Motor neuron (in vitro differentiated cells): ENCODE results near the gene STT3B. TPM values are rescaled to one million over a fixed set of nuclear protein-coding genes. Genes with fewer than 3 reads are reported as not detected.

Experiments
- ATAC-seq, 8 experiments: fragments of 200-7000 bp; cut with Tn5 transposase; replicated peaks in 6 of 8; 2 replicates each; pipeline ENCODE4 v1.8.0; 2021; ENCODE audit warnings: mild to moderate bottlenecking in 8 of 8, moderate library complexity in 8 of 8
- H3K27ac ChIP-seq, 2 donors: fragments of 250-450 bp; sonication (Bioruptor Pico); 2 replicates each; pipeline ENCODE4 v1.9.0; 2021; ENCODE audit warnings: antibody characterized with exemption in 2 of 2, mild to moderate bottlenecking in 2 of 2, moderate library complexity in 1 of 2
- H3K4me1 ChIP-seq, 2 donors: fragments of 250-450 bp; sonication (Bioruptor Pico); replicated peaks in 1 of 2; 2 replicates each; pipeline ENCODE4 v1.6.1; 2021; ENCODE audit warnings: antibody characterized with exemption in 2 of 2, mild to moderate bottlenecking in 2 of 2, moderate library complexity in 1 of 2
- H3K4me3 ChIP-seq, 5 donors: fragments of 250-450 bp; sonication (Bioruptor Pico); 2 replicates each; pipeline ENCODE4 v1.9.0; 2021; ENCODE audit warnings: antibody characterized with exemption in 5 of 5, mild to moderate bottlenecking in 5 of 5, moderate library complexity in 4 of 5
- WGBS, 10 experiments: fragments of 450-650 bp; shearing (Covaris generic); methylation state at CpG; one replicate each; pipeline ENCODE4 v1.0.0; 2022; 5-methylcytosine and 5-hydroxymethylcytosine counted together
- in situ Hi-C, 9 experiments: fragments of 400-800 bp; cut with MboI; loops; one replicate each; pipeline ENCODE4 v1.15.0; 2021; ENCODE audit warnings: low sequenced_read_pairs in 9 of 9, low pct_unique_long_range_greater_than_20kb in 2 of 9; ENCODE audit not compliant: unreplicated experiment in 9 of 9
- total RNA-seq, 8 experiments: library from RNA; unstranded; fragments of 300-600 nt; gene quantifications; 2 replicates each; pipeline versions ENCODE4 v1.2.3 to v1.2.4, GENCODE V29; 2022

The STT3B gene
- total RNA-seq, 8 experiments from 2014 or later = 59.0 to 684 (median 99.6) TPM

- in situ Hi-C loops = no loop called here
- ATAC-seq = peak in 6 of 8 experiments; percentile 12 to 60 (median 54)
- WGBS, 10 experiments = 60 to 95% (median 86%) methylated on average over 1 to 8 of the region's 9 CpGs; no CpG with 5 or more reads in 2 of the 10 experiments
- Histone ChIP-seq H3K4me1 (peaks cover 0 to 4% of the 10 kb centered on the region in 2 donors), H3K4me3 (no peak overlapping the region), H3K27ac (no peak overlapping the region)
Measured at GRCh38 chr3:31544634-31545033, 11.9 kb downstream of the STT3B start.

GRCh38 chr3:31546162-31546561 is 13.4 kb downstream of the STT3B start:
- 80 to 100% (median 94%) methylated on average over 1 of the region's 1 CpG; no CpG with 5 or more reads in 6 of the 10 experiments for WGBS, 10 experiments
- Histone ChIP-seq H3K27ac (no peak overlapping the region), H3K4me3 (no peak overlapping the region), H3K4me1 (peaks cover 0 to 4% of the 10 kb centered on the region in 2 donors)
- in situ Hi-C loops = no loop called here
- no peak for ATAC-seq

GRCh38 chr3:31546725-31547124 is 14.0 kb downstream of the STT3B start:
- in situ Hi-C loops = no loop called here
- ATAC-seq = no peak
- H3K27ac ChIP-seq = no peak overlapping the region
- 0 to 100% (median 89%) methylated on average over 1 of the region's 1 CpG for WGBS, 10 experiments
- no peak overlapping the region for H3K4me3 ChIP-seq
- peaks cover 0 to 4% of the 10 kb centered on the region in 2 donors for H3K4me1 ChIP-seq

- peak in 3 of 8 experiments; percentile 26 to 54 (median 36) for ATAC-seq
- no peak overlapping the region for H3K27ac ChIP-seq
- H3K4me3 ChIP-seq = no peak overlapping the region
- no peaks in the 10 kb centered on the region for H3K4me1 ChIP-seq
- in situ Hi-C loops = loop anchor here in 1 of 9 experiments (25.0 kb wide), 1 partner anchor 412 kb away; no protein-coding TSS in a partner anchor
- WGBS, 10 experiments = 0 to 72% (median 25%) methylated on average over 1 to 2 of the region's 2 CpGs; no CpG with 5 or more reads in 1 of the 10 experiments
Measured at GRCh38 chr3:31550452-31551251, 17.9 kb downstream of the STT3B start.

GRCh38 chr3:31551646-31552045 is 18.9 kb downstream of the STT3B start:
- Histone ChIP-seq H3K4me3 (no peak overlapping the region), H3K27ac (no peak overlapping the region), H3K4me1 (no peaks in the 10 kb centered on the region)
- ATAC-seq = no peak
- in situ Hi-C loops = loop anchor here in 1 of 9 experiments (25.0 kb wide), 1 partner anchor 411 kb away; no protein-coding TSS in a partner anchor
- 90 to 100% (median 100%) methylated on average over 1 to 2 of the region's 2 CpGs; no CpG with 5 or more reads in 4 of the 10 experiments for WGBS, 10 experiments

- in situ Hi-C loops = loop anchor here in 1 of 9 experiments (25.0 kb wide), 1 partner anchor 410 kb away; no protein-coding TSS in a partner anchor
- no peaks in the 10 kb centered on the region for H3K4me1 ChIP-seq
- ATAC-seq = no peak
- no peak overlapping the region for H3K4me3 ChIP-seq
- no peak overlapping the region for H3K27ac ChIP-seq
- WGBS, 10 experiments = 83 to 100% (median 100%) methylated on average over 1 of the region's 1 CpG; no CpG with 5 or more reads in 3 of the 10 experiments
Measured at GRCh38 chr3:31552103-31552502, 19.4 kb downstream of the STT3B start.

- in situ Hi-C loops = loop anchor here in 1 of 9 experiments (25.0 kb wide), 1 partner anchor 409 kb away; no protein-coding TSS in a partner anchor
Measured at GRCh38 chr3:31553258-31553657, 20.5 kb downstream of the STT3B start.

GRCh38 chr3:31555204-31555603 is 22.5 kb downstream of the STT3B start:
- in situ Hi-C loops = loop anchor here in 1 of 9 experiments (25.0 kb wide), 1 partner anchor 407 kb away; no protein-coding TSS in a partner anchor
- WGBS, 10 experiments = 91 to 100% (median 100%) methylated on average over 1 of the region's 1 CpG
- no peak for ATAC-seq
- no peak overlapping the region for H3K4me3 ChIP-seq
- no peak overlapping the region for H3K27ac ChIP-seq
- H3K4me1 ChIP-seq = no peaks in the 10 kb centered on the region

More at GRCh38 chr3:31553258-31553657, 20.5 kb downstream of the STT3B start:
- no peak overlapping the region for H3K27ac ChIP-seq
- 87 to 100% (median 95%) methylated on average over 2 to 3 of the region's 3 CpGs for WGBS, 10 experiments
- H3K4me1 ChIP-seq = no peaks in the 10 kb centered on the region
- ATAC-seq = no peak
- H3K4me3 ChIP-seq = no peak overlapping the region

GRCh38 chr3:31559872-31560534 is 27.3 kb downstream of the STT3B start:
- Histone ChIP-seq H3K4me1 (no peaks in the 10 kb centered on the region), H3K4me3 (no peak overlapping the region), H3K27ac (no peak overlapping the region)
- in situ Hi-C loops = loop anchor here in 1 of 9 experiments (25.0 kb wide), 1 partner anchor 402 kb away; no protein-coding TSS in a partner anchor
- 83 to 100% (median 95%) methylated on average over 1 to 2 of the region's 2 CpGs; no CpG with 5 or more reads in 1 of the 10 experiments for WGBS, 10 experiments
- ATAC-seq = no peak

GRCh38 chr3:31561891-31562290 is 29.2 kb downstream of the STT3B start:
- no peak for ATAC-seq
- Histone ChIP-seq H3K27ac (no peak overlapping the region), H3K4me3 (no peak overlapping the region), H3K4me1 (no peaks in the 10 kb centered on the region)
- WGBS, 10 experiments = 80 to 100% (median 100%) methylated on average over 1 to 2 of the region's 5 CpGs; no CpG with 5 or more reads in 7 of the 10 experiments
- in situ Hi-C loops = loop anchor here in 1 of 9 experiments (25.0 kb wide), 1 partner anchor 400 kb away; no protein-coding TSS in a partner anchor

GRCh38 chr3:31562525-31562924 is 29.8 kb downstream of the STT3B start:
- peak in 1 of 8 experiments; percentile 42 for ATAC-seq
- Histone ChIP-seq H3K4me1 (no peaks in the 10 kb centered on the region), H3K27ac (no peak overlapping the region), H3K4me3 (no peak overlapping the region)
- in situ Hi-C loops = loop anchor here in 1 of 9 experiments (25.0 kb wide), 1 partner anchor 400 kb away; no protein-coding TSS in a partner anchor
- WGBS, 10 experiments = 67 to 100% (median 97%) methylated on average over 1 to 3 of the region's 8 CpGs; no CpG with 5 or more reads in 4 of the 10 experiments

GRCh38 chr3:31565288-31565687 is 32.6 kb downstream of the STT3B start:
- Histone ChIP-seq H3K4me1 (no peaks in the 10 kb centered on the region), H3K27ac (no peak overlapping the region), H3K4me3 (no peak overlapping the region)
- 56 to 100% (median 89%) methylated on average over 1 of the region's 1 CpG; no CpG with 5 or more reads in 3 of the 10 experiments for WGBS, 10 experiments
- ATAC-seq = no peak
- in situ Hi-C loops = loop anchor here in 1 of 9 experiments (25.0 kb wide), 1 partner anchor 397 kb away; no protein-coding TSS in a partner anchor
